ENCODE results near the gene ZSWIM4. TPM values are rescaled to one million over a fixed set of nuclear protein-coding genes. Genes with fewer than 3 reads are reported as not detected.
A peak's percentile ranks its signal among the peaks of the same experiment; 100 is the strongest.

Gene ZSWIM4
- total and polyA plus RNA-seq, 10 of the 15 experiments (the other 5 are each of a cell fraction or from before 2014, with no cell fraction given), result 0.73 to 11.1 (median 1.8) TPM; not detected in 2

GRCh38 chr19:13757805-13758772, 37.2 kb upstream of the ZSWIM4 start:
- CTCF ChIA-PET, result interaction anchor here (0.6 kb wide), 1 partner anchor 312 kb away, joined by 3 read pairs; no protein-coding TSS in a partner anchor
- TF ChIP-seq BCL11A (IDR thresholded peaks at IDR 0.05; ENCODE audit: low read depth, low read length) (no peak), CEBPZ (IDR thresholded peaks at IDR 0.05; ENCODE audit: low read depth, low read length) (no peak), ZNF24 (IDR thresholded peaks at IDR 0.05) (peak; percentile 96), TAF1 (IDR thresholded peaks at IDR 0.05; ENCODE audit: borderline replicate concordance, low read depth, low read length) (no peak), CUX1 (IDR thresholded peaks at IDR 0.05; ENCODE audit: insufficient replicate concordance, low read depth, low read length) (no peak)
- H3K9ac ChIP-seq (ENCODE audit: control insufficient read depth, insufficient read depth, low read length), result no peak overlapping the region
- no peak overlapping the region for H2AFZ ChIP-seq (ENCODE audit: control insufficient read depth, low read depth, low read length)
- no TSS peak for BruUV-seq (replicated peaks)
- POLR2A ChIA-PET, result no interaction called here
- no peaks in the 10 kb centered on the region for H3K79me2 ChIP-seq (ENCODE audit: control insufficient read depth, insufficient read depth, low read length)
- SMC1A ChIA-PET (ENCODE audit: uncharacterized antibody, unreplicated experiment), result no interaction called here
- FAIRE-seq (no peak), ATAC-seq (no peak), DNase-seq (ENCODE audit: low read depth, low spot score) (no peak)
- in situ Hi-C loops (cut with MboI), result no loop called here
- intact Hi-C loops (cut with micrococcal nuclease; ENCODE audit: unreplicated experiment), result no loop called here
- no peaks in the 10 kb centered on the region for H3K4me1 ChIP-seq (ENCODE audit: control insufficient read depth, insufficient read depth, low read length)
- H3K27ac ChIP-seq (ENCODE audit: control insufficient read depth, insufficient read depth), result no peak overlapping the region
- H3K4me3 ChIP-seq, result no peak overlapping the region
- H4K20me1 ChIP-seq (ENCODE audit: control insufficient read depth, insufficient read depth), result no peaks in the 10 kb centered on the region
- H3K36me3 ChIP-seq (ENCODE audit: control insufficient read depth in 2 of 2, insufficient read depth in 2 of 2, low read length in 1 of 2), result peaks cover 12 to 21% of the 10 kb centered on the region in 2 experiments
- RAD21 ChIA-PET (ENCODE audit: unreplicated experiment), result no interaction called here
- no peaks in the 10 kb centered on the region for H3K27me3 ChIP-seq (replicated peaks in 1 of 2; ENCODE audit: control insufficient read depth in 2 of 2, insufficient read depth in 2 of 2, low read length in 1 of 2)
- H3K4me2 ChIP-seq (ENCODE audit: control insufficient read depth, insufficient read depth), result no peak overlapping the region
- WGBS (ENCODE audit: insufficient coverage, insufficient replicate concordance, low lambda C conversion rate, missing lambda C conversion rate), result 87% methylated on average over 15 of the region's 15 CpGs
- H3K9me3 ChIP-seq (replicated peaks; ENCODE audit: control insufficient read depth, insufficient read depth, low read length), result no peaks in the 10 kb centered on the region

Measured in GM12878 (cell line).